HG02870 (cell line): Measurements from ENCODE around the gene SLC17A7.
"Not testable (repeated sequence)": the region's sequence is repeated elsewhere in the genome, so short reads cannot be mapped to it uniquely, and the experiment has no call there.

Experiments used
- ATAC-seq: cut with Tn5 transposase; IDR thresholded peaks from one replicate; pipeline ENCODE4 v1.9.1; 2021; ENCODE audit warnings: mild to moderate bottlenecking, moderate library complexity; ENCODE audit not compliant: unreplicated experiment

Gene SLC17A7

DNA sequence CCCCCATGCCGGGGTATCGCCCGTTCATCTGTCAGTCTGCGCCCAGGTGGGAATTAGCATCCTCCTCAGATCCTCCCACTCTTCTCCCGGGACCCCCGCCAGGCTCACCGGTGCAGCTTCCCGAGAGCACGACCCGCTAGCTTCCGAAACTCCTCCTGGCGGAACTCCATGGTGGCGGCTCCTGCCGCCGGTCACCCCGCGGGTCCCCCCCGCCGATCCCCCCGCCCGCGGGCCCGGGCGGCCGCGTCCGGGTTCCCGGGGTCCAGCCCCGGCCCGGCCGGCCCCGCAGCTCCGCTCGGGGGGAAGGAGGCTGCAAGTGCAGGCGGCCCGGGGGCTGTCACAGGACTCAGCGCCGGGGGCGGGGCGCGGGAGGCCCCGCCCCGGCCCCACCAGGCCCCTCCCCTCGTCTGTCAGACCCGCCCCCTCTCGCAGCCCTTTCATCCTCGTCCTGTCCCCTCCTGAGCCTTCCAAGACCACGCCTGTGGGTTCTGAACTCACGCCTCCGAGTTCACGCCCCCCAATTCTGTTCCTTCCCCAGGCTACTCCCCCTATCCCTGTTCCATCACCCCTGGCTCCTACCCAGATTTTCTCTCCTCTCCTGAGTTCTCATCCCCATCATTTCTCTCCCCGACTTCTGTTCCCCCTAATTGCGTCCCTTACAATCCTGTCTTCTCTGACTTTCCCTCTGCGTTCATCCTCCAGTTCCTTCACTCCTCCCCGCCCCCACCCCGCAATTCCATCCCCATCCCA is at the start of gene SLC17A7:
Gene SLC17A7 (minus strand): TSS at position 318 of the 750 bp plus-strand sequence. CDS start 148 bp downstream, at position 170.
- ATAC-seq: no peak

DNA sequence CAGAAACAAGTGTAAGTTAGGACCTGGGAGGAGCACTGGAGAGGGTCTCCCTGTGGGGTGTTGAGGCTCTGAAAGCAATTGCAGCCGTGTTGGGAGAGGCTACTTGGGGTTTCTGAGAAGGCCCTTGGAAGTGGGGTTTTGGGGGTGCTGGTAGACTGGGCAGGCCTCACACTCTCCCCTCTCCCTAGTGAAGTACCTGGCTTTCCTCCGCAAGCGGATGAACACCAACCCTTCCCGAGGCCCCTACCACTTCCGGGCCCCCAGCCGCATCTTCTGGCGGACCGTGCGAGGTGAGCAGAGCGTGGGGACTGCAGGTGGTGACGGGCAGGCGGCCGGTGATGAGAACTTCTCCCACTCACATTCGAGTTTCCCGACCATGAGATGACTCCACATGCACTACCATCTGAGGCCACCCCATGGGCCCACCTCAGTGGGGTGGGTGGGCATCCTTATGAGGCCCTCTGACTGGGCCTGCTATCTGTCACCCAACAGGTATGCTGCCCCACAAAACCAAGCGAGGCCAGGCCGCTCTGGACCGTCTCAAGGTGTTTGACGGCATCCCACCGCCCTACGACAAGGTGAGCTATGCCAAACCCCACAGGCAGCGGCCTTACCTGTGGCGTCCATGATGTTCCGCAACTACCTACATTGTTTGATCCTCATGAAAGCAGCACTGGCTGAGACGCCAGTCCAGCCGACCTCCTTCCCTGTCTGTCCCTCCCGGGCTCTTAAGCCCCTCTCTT is 49.1 kb upstream of the SLC17A7 start:
- no peak for ATAC-seq

DNA sequence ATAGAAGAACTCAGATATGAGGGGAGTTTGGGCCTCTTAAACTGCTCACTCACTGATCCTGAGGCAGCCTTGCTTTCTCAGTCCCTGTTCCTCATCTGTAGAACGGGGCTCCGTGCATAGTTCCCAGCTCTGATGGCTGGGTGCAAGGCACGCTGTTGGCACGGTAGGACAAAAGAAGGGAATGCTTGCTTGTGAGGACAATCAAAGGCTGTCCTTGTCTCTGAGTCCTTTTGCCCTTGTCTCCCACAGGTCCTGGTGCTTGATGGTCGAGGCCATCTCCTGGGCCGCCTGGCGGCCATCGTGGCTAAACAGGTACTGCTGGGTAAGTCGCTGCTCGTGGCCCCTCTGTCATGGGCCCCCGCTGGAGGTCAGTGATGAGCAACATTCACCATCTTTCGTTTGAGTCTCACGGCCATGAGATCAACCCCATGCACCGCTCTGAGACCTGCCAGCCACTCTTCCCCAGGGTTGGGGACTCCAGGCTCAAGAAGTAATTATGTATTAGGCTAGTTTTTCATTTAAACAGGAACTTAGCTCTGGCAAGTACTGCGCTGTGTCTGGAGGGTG is 48.4 kb upstream of the SLC17A7 start:
- ATAC-seq: no peak

DNA sequence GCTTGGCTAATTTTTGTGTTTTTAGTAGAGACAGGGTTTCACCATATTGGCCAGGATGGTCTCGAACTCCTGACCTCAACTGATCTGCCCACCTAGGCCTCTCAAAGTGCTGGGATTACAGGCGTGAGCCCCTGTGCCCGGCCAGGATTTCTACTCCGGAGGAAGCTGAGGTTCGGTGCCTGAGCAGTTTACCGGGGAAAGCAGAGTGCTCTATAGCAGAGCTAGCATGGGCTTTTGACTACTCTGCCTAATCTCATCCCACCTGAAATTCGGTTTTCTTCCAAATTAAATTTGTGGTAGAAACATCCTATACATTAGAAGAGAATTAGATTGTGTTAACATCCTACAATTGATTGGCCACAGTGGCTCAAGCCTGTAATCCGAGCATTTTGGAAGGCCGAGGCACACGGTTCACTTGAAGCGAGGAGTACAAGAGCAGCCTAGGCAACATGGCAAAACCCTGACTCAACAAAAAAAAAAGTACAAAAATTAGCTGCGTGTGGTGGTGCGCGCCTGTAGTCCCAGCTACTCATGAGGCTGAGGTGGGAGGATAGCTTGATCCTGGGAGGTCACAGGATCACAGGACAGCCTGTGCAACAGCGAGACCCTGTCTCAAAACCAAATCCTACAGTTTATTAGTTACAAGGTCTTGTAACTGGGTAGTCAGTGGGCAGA is 47.7 kb upstream of the SLC17A7 start:
- no peak for ATAC-seq

DNA sequence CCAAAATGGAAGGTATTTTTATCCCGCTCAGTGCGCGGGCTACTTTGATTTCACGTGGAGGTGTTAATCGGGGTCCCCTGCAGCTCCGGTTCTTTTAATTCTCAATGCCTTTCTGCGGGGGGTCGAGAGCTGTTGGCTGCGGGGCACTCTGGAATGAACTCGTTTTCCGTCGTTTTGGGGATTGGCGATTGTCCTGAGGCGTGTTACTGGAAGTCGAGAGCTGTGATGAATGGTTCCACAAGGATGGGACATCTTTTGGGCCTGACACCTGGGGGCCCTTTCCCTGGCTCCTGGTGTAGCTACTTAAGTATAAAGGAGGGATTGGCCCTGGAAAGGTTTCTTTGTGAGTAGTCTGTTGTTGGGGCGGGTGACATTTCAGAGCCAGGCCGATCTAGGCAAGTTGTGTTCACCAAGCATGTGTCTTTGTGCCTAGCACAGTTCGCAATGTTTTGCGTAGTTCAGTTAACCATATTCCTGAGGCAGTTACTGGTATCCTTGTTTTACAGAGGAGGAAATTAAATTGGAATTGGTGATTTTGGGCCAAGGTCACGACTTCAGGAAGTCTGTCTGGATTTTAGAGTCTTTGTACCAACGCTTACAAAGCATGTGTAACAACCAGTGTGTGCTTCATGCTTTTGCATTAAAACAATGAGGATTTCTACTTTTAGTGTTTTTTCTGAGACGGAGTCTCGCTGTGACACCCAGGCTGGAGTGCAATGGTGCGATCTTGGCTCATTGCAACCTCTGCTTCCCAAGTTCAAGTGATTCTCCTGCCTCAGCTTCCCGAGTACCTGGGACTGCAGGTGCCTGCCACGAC is 46.9 kb upstream of the SLC17A7 start:
- no peak for ATAC-seq

DNA sequence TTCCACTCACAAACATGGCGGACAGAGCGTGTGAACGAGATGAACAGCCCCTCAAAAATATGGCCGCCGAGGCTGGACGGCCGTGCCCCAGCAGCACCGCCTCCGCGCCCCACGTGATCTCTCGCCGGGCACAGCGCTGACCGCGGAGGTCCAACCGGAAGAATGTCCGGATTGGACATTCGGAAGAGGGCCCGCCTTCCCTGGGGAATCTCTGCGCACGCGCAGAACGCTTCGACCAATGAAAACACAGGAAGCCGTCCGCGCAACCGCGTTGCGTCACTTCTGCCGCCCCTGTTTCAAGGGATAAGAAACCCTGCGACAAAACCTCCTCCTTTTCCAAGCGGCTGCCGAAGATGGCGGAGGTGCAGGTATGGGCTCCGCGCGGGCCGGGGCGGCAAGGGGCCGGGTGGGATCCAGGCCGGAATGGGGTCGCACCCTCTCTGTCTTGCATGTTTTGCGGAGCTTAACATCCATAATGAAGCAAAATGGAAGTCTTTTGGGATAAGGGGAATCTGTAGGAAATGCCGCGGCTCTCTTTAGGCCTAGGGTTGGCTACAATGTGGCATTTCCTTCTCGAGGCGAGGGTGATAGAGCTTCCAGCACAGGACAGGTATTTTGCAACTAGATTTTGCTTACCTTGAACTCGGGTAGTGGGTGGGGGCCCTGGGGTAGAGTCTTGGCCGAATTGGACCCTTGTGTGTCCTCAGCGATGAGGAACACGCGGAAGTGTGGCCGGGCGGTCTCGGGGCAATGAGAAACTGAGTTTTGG is 46.1 kb upstream of the SLC17A7 start, which contains the start of gene RPL13A:
Gene RPL13A (plus strand): TSS at position 332 of the 769 bp plus-strand sequence. CDS start 22 bp downstream, at position 354.
- peak; percentile 88 for ATAC-seq

DNA sequence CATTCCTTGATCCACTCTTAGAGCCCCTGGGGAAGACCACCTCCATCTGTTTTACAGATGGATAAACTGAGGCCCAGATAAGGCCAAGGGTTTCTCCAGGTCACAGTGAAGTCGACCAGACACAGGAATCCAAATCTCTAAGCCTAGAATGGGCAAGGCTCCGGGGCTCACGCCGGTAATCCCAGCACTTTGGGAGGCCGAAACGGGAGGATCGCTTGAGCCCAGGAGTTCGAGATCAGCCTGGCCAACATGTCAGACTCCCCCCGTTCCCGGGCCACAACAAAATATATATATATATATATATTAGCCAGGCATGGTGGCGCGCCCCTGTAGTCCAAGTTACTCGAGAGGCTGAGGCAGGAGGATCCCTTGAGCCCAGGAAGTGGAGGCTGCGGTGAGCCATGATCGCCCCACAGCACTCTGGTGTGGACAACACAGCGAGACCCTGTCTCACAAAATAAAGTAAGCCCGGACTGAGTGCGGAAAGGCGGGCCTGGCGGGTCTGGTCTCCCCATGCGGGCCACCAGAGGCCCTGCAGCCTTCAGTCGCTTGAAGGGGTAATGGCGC is 45.5 kb upstream of the SLC17A7 start:
- no peak for ATAC-seq

DNA sequence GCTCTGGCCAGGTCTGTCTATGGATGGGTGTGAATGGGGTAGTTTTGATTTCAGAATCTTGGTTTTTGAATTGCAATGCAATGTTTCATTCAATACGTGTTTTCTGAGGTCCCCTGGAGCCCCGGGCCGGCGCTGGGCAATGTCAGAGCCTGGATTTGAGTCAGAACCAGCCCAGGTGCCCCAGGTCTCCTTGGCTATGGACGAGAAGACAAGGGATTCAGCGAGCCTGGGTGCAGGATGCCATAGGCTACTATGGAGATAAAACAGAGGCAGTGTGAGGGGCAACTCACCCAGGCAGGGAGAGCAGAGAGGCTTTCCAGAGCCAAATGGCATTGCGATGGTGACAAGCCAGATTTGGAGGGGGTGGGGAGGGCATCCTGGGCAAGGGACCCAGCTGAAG is 44.9 kb upstream of the SLC17A7 start:
- no peak for ATAC-seq

DNA sequence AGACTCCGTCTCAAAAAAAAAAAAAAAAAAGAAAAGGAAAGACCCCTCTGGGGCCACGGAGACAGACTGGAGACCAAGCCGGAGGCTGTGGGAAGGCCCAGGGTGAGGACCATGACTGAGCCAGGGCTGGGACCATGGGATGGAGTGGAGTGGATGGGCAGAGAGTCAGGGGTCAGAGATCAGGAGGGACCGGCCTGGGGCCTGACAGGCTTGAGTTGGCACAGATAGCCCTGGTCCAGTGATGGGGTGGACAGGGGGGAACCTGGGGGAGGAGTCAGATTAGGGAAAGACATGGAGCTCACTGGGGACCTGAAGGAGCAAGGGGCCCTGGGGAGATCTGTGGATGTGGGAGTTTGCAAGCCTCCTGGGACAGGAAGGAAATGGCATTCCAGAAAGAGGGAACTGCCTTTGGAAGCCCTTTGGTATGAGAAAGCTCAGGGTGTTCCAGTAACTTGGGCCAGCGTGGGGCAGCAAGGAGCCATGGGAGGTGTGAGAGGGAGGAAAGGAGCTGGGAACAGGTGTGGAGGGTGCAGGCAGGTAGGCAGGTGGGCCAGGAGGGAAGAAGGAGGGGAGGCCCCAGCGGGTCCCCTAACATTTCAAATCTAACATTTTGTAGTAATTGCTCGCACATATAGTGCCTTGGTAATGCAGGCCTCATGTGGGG is 39.8 kb upstream of the SLC17A7 start:
- ATAC-seq: no peak

DNA sequence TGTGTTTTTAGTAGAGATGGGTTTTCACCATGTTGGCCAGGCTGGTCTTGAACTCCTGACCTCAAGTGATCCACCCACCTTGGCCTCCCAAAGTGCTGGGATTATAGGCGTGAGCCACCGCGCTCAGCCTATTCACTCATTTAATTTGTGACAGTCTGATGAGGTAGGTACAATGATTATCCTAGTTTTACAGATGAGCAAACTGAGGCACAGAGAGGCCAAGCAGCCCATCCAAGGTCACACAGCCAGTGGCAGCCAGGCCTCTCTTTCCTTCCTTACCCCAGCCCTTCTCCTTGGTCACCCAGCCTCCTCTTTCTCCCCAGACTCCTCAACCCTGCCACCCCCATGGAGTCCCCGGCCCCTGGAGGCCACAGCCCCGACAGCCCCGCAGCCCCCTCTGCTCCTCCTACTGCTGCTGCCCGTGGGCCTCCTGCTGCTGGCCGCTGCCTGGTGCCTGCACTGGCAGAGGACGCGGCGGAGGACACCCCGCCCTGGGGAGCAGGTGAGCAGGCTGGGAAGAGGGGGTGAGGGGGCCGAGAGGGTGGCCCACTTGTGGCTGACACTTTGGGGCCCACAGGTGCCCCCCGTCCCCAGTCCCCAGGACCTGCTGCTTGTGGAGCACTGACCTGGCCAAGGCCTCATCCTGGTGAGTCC is 38.8 kb upstream of the SLC17A7 start:
- no peak for ATAC-seq

DNA sequence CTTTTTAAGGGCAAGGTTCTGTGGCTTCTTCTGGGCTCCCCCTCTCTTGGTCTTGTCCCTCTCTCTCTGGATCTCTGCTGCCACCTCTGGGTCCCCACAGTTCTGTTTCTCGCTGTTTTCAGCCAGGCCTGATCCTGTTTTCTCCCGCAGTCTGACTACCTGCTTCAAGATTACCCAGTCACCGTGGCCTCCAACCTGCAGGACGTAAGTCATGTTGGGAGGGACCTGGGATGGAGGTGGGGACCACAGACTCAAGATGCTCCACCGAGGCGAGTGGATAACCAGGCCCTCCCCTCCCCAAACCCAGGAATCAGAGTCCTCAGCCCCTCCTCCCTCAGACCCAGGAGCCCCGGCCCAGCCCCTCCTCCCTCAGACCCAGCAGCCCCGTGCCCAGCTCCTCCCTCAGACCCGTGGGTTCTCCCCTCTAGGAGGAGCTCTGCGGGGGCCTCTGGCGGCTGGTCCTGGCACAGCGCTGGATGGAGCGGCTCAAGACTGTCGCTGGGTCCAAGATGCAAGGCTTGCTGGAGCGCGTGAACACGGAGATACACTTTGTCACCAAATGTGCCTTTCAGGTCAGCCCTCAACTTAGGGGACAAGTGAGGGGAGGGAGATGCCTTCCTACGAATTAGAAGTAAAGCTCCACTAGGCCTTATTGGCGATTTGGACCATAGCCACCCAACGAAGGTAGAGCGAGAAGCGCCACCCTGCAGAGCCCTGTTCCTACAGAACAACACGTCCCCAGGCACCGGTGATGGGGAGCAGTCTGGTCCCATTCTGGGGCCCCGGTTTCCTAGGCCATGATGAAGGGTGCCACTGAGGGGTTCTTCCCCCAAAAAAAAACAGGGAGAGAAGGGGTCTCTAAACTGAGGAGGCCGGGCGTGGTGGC is 34.9 kb upstream of the SLC17A7 start:
- no peak for ATAC-seq

DNA sequence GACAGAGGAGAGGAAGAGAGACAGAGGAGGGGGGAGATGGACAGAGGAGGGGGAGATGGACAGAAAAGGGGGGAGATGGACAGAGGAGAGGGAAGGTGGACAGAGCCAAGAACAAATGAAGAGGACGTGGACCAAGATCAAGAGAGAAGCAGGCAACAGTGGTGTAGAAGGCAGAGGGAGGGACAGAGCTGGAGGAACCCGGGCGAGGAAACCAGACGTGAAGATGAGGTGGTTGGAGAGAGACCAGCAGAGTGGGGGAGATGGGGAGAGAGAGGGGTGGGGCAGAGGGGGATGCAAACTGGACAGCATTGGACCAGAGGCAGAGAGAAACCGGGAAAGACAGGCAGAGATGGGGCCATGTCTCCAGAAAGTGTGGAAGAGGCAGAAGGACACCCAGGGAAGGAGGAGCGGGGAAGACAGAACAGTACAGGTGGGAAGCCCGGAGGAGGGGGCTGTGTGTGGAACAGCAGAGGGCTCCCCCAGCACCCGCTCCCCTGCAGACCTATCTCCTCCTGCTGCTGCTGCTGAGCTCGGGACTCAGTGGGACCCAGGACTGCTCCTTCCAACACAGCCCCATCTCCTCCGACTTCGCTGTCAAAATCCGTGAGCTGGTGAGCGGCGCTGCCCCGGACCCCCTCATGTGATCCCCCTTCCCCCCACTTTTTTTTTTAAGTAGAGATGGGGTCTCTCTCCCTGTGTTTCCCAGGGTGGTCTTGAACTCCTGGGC is 34.0 kb upstream of the SLC17A7 start:
- ATAC-seq: no peak

DNA sequence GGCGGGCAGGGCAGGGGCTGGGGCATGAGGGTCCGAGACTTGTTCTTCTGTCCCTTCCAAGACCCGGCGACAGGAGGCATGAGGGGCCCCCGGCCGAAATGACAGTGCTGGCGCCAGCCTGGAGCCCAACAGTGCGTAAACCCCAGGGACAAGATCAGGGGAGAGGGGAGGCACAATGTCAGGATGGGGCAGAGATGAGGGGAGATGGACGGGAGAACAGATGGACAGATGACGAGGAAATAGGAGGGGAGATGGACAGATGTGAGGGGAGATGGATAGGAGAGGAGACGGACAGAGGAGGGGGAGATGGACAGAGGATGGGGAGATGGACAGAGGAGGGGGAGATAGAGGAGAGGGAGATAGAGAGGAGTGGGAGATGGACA is 33.2 kb upstream of the SLC17A7 start:
- ATAC-seq: no peak

DNA sequence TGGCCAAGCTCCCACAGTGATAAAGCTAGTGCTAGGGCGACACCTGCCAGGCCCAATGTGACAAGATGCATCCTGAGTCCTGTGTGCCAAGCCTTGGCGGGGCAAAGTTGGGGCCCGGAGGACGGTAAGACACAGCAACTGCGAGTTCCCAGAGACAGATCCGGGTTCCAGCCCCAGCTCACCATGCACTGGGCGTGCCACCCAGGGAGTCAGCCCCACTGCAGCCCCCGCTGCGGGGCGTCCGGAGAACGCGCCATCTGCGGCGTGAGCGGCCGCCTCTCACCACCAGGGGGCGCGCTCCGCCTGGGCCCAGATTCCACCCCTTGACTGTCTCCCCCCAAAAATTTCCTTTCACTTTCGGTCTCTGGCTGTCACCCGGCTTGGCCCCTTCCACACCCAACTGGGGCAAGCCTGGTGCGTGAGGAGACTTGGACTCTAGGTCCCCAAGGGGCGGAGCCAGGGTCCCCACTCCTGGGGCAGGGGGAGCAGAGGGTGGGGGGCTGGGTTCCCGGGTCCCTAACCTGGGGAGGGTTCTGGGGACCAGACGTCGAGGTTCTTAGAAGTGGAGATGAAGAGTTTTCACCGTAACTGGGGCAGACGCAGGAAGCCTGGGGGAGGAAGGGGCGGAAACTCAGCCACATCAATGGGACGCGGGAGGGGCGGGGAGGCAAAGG is 32.7 kb upstream of the SLC17A7 start, which contains the start of gene FLT3LG:
Gene FLT3LG (plus strand): TSS at position 348 of the 674 bp plus-strand sequence. CDS start 425 bp downstream, outside the sequence.
- no peak for ATAC-seq

DNA sequence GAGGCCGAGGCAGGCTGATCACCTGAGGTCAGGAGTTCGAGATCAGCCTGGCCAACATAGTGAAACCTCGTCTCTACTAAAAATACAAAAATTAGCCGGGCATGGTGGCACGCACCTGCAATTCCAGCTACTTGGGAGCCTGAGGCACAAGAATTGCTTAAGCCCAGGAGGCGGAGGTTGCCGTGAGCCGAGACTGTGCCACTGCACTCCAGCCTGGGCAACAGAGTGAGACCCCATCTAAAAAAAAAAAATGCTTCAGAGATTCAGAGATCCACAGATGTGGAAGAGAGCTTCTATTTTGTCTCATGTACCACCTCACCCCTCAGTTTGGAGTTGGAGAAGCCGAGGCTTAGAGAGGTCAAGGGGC is 32.2 kb upstream of the SLC17A7 start:
- not testable (repeated sequence) for ATAC-seq

DNA sequence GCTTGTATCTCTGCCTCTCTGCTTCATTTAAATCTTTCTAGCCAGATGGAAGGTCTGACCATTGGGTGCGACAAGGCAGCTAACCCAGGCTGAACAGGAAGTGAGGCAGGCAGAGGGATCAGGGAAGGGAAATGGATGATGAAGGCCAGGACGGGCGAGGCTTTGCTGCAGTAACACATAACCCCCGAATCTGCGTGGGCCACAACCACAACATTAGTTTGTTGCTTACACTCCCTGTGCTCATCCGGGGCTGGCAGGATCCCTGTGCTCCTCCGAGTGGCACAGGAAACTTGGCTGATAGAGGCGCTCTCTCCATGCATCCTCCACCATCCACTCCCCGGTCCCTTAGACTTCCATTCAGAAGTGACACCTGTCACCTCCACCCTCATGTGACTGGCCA is 31.6 kb upstream of the SLC17A7 start:
- ATAC-seq: no peak
